ENCODE data around the gene CD9. TPM values are rescaled to one million over a fixed set of nuclear protein-coding genes. Genes with fewer than 3 reads are reported as not detected.

CD9 gene
- polyA plus RNA-seq, 1 donor from 2014 or later = not detected

DNA sequence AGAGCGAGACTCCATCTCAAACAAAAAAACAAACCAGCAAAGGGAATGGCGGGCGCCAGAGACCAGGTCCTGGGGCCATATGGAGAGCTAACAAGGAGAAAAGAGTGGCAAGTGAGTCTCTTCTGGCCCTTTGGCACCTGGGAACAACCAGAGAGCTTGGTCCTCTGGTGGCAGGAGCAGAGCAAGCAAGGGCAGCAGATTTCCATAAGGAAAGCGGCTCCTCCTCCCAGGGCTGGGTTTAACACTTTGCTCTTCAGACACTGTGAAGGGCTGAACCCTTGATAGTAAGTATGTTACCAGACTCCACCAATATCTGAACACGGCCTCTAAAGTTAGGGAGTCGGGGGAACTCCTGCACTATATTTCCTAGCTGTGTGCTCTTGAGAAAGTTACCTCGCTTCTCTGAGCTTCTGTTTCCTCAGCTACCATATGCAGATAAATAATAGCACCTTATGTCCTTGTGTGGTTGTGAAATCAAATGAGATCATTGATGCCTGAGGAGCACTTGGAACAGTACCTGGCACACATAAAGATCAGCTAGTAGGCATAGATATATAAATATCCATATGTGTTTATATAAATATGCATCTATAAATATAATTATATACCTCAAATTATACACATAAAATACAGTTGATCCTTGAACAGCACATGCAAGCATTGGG lies 76.9 kb downstream of the CD9 start:
- no peaks in the 10 kb centered on the region for H3K79me2 ChIP-seq (replicated peaks; ENCODE audit: insufficient read depth, low read length)
- no peak overlapping the region for H3K4me3 ChIP-seq (ENCODE audit: low read length)
- H3K27ac ChIP-seq (ENCODE audit: low read length) = no peak overlapping the region
- H3F3A ChIP-seq (ENCODE audit: insufficient read depth, low read length, poor library complexity, severe bottlenecking) = no peaks in the 10 kb centered on the region
- TF ChIP-seq POLR2AphosphoS5 (IDR thresholded peaks at IDR 0.05) = no peak
- TF ChIP-seq EZH2 (IDR thresholded peaks at IDR 0.05; ENCODE audit: borderline replicate concordance, insufficient read depth, low read length, poor library complexity, severe bottlenecking) = no peak
- TF ChIP-seq RAD21 (conservative IDR thresholded peaks at IDR 0.05) = no peak
- TF ChIP-seq TAF1 (IDR thresholded peaks at IDR 0.05; ENCODE audit: low read depth) = no peak
- peaks cover 13% of the 10 kb centered on the region for H3K27me3 ChIP-seq (ENCODE audit: insufficient read depth, low read depth, low read length)
- no peaks in the 10 kb centered on the region for H4K20me1 ChIP-seq (ENCODE audit: insufficient read depth)
- H3K36me3 ChIP-seq (ENCODE audit: insufficient read depth, low read length) = no peaks in the 10 kb centered on the region
- no peak overlapping the region for H3K9ac ChIP-seq (ENCODE audit: low read length)
- H2AFZ ChIP-seq (ENCODE audit: low read depth, low read length) = no peak overlapping the region
- H3K9me3 ChIP-seq (ENCODE audit: low read length) = no peaks in the 10 kb centered on the region
- H3K9me2 ChIP-seq (ENCODE audit: insufficient read depth, low read length) = no peaks in the 10 kb centered on the region
- H3K4me2 ChIP-seq (ENCODE audit: low read length) = no peak overlapping the region

DNA sequence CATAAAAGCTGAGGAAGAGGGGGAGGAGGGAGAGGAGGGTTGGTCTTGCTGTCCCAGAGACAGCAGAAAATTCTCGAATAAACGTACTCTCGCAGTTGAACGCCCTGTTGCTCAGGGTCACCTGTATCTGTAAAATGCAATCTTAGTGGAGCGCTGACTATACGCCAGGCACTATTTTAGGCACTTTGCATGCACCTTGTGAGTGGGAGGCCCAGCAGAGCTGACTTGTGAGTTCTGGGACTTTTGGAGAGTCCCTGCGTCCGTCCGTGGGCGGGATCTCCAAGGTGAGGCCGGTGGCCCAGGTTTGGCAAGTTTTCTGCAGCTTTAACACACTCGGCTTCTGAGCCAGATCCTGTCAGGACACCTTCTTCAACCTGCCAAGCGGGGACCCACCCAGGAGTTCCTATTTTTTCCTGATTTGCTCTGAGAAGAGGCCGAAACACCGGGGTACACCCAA lies 77.8 kb downstream of the CD9 start:
- Histone ChIP-seq H3K9me3 (ENCODE audit: low read length) (no peaks in the 10 kb centered on the region), H3F3A (ENCODE audit: insufficient read depth, low read length, poor library complexity, severe bottlenecking) (no peaks in the 10 kb centered on the region), H2AFZ (ENCODE audit: low read depth, low read length) (no peak overlapping the region), H3K4me2 (ENCODE audit: low read length) (no peak overlapping the region), H4K20me1 (ENCODE audit: insufficient read depth) (no peaks in the 10 kb centered on the region), H3K79me2 (replicated peaks; ENCODE audit: insufficient read depth, low read length) (no peaks in the 10 kb centered on the region), H3K9ac (ENCODE audit: low read length) (no peak overlapping the region), H3K36me3 (ENCODE audit: insufficient read depth, low read length) (no peaks in the 10 kb centered on the region), H3K27ac (ENCODE audit: low read length) (no peak overlapping the region), H3K9me2 (ENCODE audit: insufficient read depth, low read length) (no peaks in the 10 kb centered on the region), H3K4me3 (ENCODE audit: low read length) (peak overlapping the region; percentile 51), H3K27me3 (ENCODE audit: insufficient read depth, low read depth, low read length) (peaks cover 13% of the 10 kb centered on the region)
- TF ChIP-seq SMC3 (conservative IDR thresholded peaks at IDR 0.05; ENCODE audit: poor library complexity) = no peak
- TF ChIP-seq MXI1 (conservative IDR thresholded peaks at IDR 0.05; ENCODE audit: poor library complexity, severe bottlenecking) = no peak
- no peak for TF ChIP-seq TAF1 (IDR thresholded peaks at IDR 0.05; ENCODE audit: low read depth)
- TF ChIP-seq POLR2AphosphoS5 (IDR thresholded peaks at IDR 0.05) = no peak
- TF ChIP-seq RAD21 (conservative IDR thresholded peaks at IDR 0.05) = no peak
- TF ChIP-seq EP300 (conservative IDR thresholded peaks at IDR 0.05; ENCODE audit: poor library complexity, severe bottlenecking) = no peak
- no peak for TF ChIP-seq EZH2 (IDR thresholded peaks at IDR 0.05; ENCODE audit: borderline replicate concordance, insufficient read depth, low read length, poor library complexity, severe bottlenecking)
- TF ChIP-seq, protein P1, sequence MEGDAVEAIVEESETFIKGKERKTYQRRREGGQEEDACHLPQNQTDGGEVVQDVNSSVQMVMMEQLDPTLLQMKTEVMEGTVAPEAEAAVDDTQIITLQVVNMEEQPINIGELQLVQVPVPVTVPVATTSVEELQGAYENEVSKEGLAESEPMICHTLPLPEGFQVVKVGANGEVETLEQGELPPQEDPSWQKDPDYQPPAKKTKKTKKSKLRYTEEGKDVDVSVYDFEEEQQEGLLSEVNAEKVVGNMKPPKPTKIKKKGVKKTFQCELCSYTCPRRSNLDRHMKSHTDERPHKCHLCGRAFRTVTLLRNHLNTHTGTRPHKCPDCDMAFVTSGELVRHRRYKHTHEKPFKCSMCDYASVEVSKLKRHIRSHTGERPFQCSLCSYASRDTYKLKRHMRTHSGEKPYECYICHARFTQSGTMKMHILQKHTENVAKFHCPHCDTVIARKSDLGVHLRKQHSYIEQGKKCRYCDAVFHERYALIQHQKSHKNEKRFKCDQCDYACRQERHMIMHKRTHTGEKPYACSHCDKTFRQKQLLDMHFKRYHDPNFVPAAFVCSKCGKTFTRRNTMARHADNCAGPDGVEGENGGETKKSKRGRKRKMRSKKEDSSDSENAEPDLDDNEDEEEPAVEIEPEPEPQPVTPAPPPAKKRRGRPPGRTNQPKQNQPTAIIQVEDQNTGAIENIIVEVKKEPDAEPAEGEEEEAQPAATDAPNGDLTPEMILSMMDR (IDR thresholded peaks at IDR 0.05; ENCODE audit: poor library complexity, severe bottlenecking) = no peak

DNA sequence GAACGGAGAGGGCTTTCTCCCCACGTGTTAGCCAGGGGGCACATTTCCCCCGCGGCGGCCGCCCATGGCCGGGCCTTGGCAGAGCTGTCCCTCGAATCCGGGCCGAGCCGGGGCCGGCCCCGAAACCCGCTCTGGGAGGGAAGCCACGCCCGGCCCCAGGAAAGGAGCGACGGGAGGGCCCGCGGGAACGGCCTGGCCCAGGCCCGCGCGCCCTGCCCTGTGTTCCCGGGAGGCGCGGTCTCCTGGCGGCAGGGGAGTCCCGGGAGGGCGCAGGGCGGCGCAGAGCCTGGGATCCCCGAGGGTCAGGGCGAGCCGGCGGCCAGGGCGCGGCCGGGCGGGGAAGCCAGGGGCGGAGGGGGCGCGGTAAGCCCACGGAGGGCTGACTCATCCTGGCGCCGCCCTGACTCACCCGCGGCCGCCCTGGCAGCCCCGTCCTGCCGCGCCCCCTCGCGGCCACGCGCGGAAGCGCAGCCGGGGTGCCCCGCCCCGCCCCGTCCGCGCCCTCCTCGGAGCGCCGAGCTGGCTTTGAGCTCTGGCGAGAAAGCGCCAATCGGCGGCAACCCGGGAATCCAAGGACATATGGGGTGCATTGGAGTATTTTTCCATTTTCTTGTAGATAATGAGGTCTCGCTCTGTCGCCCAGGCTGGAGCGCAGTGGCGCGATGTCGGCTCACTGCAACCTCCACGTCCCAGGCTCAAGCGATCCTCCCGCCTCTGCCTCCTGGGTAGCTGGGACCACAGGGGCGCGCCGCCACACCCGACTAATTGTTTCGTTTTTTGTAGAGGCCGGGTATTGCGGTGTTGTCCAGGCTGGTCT lies 78.4 kb downstream of the CD9 start:
- TF ChIP-seq TAF1 (IDR thresholded peaks at IDR 0.05; ENCODE audit: low read depth) (peak; percentile 32), EZH2 (IDR thresholded peaks at IDR 0.05; ENCODE audit: borderline replicate concordance, insufficient read depth, low read length, poor library complexity, severe bottlenecking) (no peak), MXI1 (conservative IDR thresholded peaks at IDR 0.05; ENCODE audit: poor library complexity, severe bottlenecking) (no peak), RAD21 (conservative IDR thresholded peaks at IDR 0.05) (peak; percentile 59), SMC3 (conservative IDR thresholded peaks at IDR 0.05; ENCODE audit: poor library complexity) (peak; percentile 66), EP300 (conservative IDR thresholded peaks at IDR 0.05; ENCODE audit: poor library complexity, severe bottlenecking) (no peak), POLR2AphosphoS5 (IDR thresholded peaks at IDR 0.05) (no peak)
- TF ChIP-seq, protein P2, sequence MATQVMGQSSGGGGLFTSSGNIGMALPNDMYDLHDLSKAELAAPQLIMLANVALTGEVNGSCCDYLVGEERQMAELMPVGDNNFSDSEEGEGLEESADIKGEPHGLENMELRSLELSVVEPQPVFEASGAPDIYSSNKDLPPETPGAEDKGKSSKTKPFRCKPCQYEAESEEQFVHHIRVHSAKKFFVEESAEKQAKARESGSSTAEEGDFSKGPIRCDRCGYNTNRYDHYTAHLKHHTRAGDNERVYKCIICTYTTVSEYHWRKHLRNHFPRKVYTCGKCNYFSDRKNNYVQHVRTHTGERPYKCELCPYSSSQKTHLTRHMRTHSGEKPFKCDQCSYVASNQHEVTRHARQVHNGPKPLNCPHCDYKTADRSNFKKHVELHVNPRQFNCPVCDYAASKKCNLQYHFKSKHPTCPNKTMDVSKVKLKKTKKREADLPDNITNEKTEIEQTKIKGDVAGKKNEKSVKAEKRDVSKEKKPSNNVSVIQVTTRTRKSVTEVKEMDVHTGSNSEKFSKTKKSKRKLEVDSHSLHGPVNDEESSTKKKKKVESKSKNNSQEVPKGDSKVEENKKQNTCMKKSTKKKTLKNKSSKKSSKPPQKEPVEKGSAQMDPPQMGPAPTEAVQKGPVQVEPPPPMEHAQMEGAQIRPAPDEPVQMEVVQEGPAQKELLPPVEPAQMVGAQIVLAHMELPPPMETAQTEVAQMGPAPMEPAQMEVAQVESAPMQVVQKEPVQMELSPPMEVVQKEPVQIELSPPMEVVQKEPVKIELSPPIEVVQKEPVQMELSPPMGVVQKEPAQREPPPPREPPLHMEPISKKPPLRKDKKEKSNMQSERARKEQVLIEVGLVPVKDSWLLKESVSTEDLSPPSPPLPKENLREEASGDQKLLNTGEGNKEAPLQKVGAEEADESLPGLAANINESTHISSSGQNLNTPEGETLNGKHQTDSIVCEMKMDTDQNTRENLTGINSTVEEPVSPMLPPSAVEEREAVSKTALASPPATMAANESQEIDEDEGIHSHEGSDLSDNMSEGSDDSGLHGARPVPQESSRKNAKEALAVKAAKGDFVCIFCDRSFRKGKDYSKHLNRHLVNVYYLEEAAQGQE (IDR thresholded peaks at IDR 0.05; ENCODE audit: borderline replicate concordance) = no peak
- TF ChIP-seq, protein P1 (IDR thresholded peaks at IDR 0.05; ENCODE audit: poor library complexity, severe bottlenecking) = peak; percentile 82
- peak overlapping the region; percentile 39 for H3K9ac ChIP-seq (ENCODE audit: low read length)
- H3K9me3 ChIP-seq (ENCODE audit: low read length) = no peaks in the 10 kb centered on the region
- no peak overlapping the region for H2AFZ ChIP-seq (ENCODE audit: low read depth, low read length)
- no peaks in the 10 kb centered on the region for H4K20me1 ChIP-seq (ENCODE audit: insufficient read depth)
- H3K79me2 ChIP-seq (replicated peaks; ENCODE audit: insufficient read depth, low read length) = no peaks in the 10 kb centered on the region
- no peak overlapping the region for H3K27ac ChIP-seq (ENCODE audit: low read length)
- peaks cover 13% of the 10 kb centered on the region for H3K27me3 ChIP-seq (ENCODE audit: insufficient read depth, low read depth, low read length)
- no peaks in the 10 kb centered on the region for H3F3A ChIP-seq (ENCODE audit: insufficient read depth, low read length, poor library complexity, severe bottlenecking)
- H3K4me3 ChIP-seq (ENCODE audit: low read length) = peak overlapping the region; percentile 51
- H3K36me3 ChIP-seq (ENCODE audit: insufficient read depth, low read length) = no peaks in the 10 kb centered on the region
- H3K4me2 ChIP-seq (ENCODE audit: low read length) = no peak overlapping the region
- no peaks in the 10 kb centered on the region for H3K9me2 ChIP-seq (ENCODE audit: insufficient read depth, low read length)
